ENCODE measurements around the gene SLC30A5.

DNA sequence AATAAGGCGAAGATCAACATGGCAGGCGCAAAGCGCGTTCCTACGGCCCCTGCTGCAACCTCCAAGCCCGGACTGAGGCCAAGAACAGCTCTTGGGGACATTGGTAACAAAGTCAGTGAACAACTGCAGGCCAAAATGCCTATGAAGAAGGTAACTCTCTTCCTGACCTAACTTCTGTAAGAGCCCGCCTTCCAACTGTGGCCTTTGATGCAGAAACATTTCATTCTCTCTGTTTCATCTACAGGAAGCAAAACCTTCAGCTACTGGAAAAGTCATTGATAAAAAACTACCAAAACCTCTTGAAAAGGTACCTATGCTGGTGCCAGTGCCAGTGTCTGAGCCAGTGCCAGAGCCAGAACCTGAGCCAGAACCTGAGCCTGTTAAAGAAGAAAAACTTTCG lies 74.1 kb downstream of the SLC30A5 start:
- TF ChIP-seq, protein P1, sequence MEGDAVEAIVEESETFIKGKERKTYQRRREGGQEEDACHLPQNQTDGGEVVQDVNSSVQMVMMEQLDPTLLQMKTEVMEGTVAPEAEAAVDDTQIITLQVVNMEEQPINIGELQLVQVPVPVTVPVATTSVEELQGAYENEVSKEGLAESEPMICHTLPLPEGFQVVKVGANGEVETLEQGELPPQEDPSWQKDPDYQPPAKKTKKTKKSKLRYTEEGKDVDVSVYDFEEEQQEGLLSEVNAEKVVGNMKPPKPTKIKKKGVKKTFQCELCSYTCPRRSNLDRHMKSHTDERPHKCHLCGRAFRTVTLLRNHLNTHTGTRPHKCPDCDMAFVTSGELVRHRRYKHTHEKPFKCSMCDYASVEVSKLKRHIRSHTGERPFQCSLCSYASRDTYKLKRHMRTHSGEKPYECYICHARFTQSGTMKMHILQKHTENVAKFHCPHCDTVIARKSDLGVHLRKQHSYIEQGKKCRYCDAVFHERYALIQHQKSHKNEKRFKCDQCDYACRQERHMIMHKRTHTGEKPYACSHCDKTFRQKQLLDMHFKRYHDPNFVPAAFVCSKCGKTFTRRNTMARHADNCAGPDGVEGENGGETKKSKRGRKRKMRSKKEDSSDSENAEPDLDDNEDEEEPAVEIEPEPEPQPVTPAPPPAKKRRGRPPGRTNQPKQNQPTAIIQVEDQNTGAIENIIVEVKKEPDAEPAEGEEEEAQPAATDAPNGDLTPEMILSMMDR (IDR thresholded peaks at IDR 0.05; ENCODE audit: insufficient read depth, low read depth, low read length), result no peak
- TF ChIP-seq EZH2 (IDR thresholded peaks at IDR 0.05; ENCODE audit: insufficient read depth, low read length), result no peak

Measured in astrocyte (in vitro differentiated cells and primary cell).